K562 (cell line): ENCODE results near the gene PXN. TPM values are rescaled to one million over a fixed set of nuclear protein-coding genes. Genes with fewer than 3 reads are reported as not detected.

ENCODE experiments used
- ARID1B ChIP-seq: fragments of 450-650 bp; IDR thresholded peaks from 2 replicates; pipeline ENCODE4 v1.6.1; 2016; ENCODE audit warnings: antibody characterized with exemption, mild to moderate bottlenecking, inconsistent platforms
- ARNT ChIP-seq, 2 experiments: fragments of 450-650 bp; IDR thresholded peaks; 2 replicates each; pipeline ENCODE4 v1.6.1; 2016; ENCODE audit warnings: mild to moderate bottlenecking in 1 of 2
- BRF1 ChIP-seq: IDR thresholded peaks from 3 replicates; pipeline ENCODE4 v1.6.1; 2011; ENCODE audit warnings: borderline replicate concordance, mild to moderate bottlenecking; ENCODE audit not compliant: insufficient read length; ENCODE audit errors: extremely low read depth
- CHCHD3 ChIP-seq: fragments of 250-450 bp; sonication (Bioruptor Pico); IDR thresholded peaks from 2 replicates; pipeline ENCODE4 v2.1.2; 2022; ENCODE audit warnings: mild to moderate bottlenecking
- CREM ChIP-seq: IDR thresholded peaks from 2 replicates; pipeline ENCODE4 v1.6.1; 2014; ENCODE audit warnings: antibody characterized with exemption, low read depth
- GTF2E2 ChIP-seq: fragments of 200-800 bp; sonication (Bioruptor generic); IDR thresholded peaks from 2 replicates; pipeline ENCODE4 v1.6.1; 2016; ENCODE audit warnings: missing genetic modification characterization, missing compliant biosample characterization
- KAT7 ChIP-seq: sonication (generic); formaldehyde crosslinking; IDR thresholded peaks from 2 replicates; pipeline ENCODE4 v1.8.0; 2022; ENCODE audit warnings: missing genetic modification reagents, mild to moderate bottlenecking, borderline replicate concordance
- MECOM ChIP-seq: fragments of 250-450 bp; sonication (Bioruptor Pico); IDR thresholded peaks from 2 replicates; pipeline ENCODE4 v1.8.0; 2022; ENCODE audit warnings: inconsistent platforms
- MTA1 ChIP-seq: fragments of 450-650 bp; IDR thresholded peaks from 2 replicates; pipeline ENCODE4 v1.6.1; 2017; ENCODE audit warnings: borderline replicate concordance
- NFRKB ChIP-seq: fragments of 450-650 bp; IDR thresholded peaks from 2 replicates; pipeline ENCODE4 v1.6.1; 2016; ENCODE audit warnings: low read depth
- NR2F6 ChIP-seq: fragments of 450-650 bp; formaldehyde crosslinking; IDR thresholded peaks from 2 replicates; pipeline ENCODE4 v1.4.0; 2020; ENCODE audit warnings: mild to moderate bottlenecking
- POLR2G ChIP-seq: fragments of 200-400 bp; formaldehyde crosslinking; IDR thresholded peaks from 2 replicates; pipeline ENCODE4 v1.6.1; 2017; ENCODE audit warnings: low read depth, mild to moderate bottlenecking, antibody characterized with exemption, low read length, moderate library complexity
- PRMT5 ChIP-seq: sonication (generic); formaldehyde crosslinking; IDR thresholded peaks from 2 replicates; pipeline ENCODE4 v1.5.0; 2020; ENCODE audit warnings: missing genetic modification reagents
- RAD51 ChIP-seq: fragments of 450-650 bp; IDR thresholded peaks from 2 replicates; pipeline ENCODE4 v1.7.1; 2016; ENCODE audit warnings: low read depth, mild to moderate bottlenecking, borderline replicate concordance
- RBM22 ChIP-seq: fragments of 200-400 bp; formaldehyde crosslinking; IDR thresholded peaks from 2 replicates; pipeline ENCODE4 v1.6.1; 2018; ENCODE audit warnings: low read length, low read depth; ENCODE audit not compliant: poor library complexity, severe bottlenecking
- RCOR1 ChIP-seq, 2 experiments: IDR thresholded peaks; 2 replicates each; pipeline ENCODE4 v1.6.1; 2012; ENCODE audit warnings: low read depth in 2 of 2, low read length in 2 of 2, borderline replicate concordance in 1 of 2, improper control_type of control experiment in 1 of 2
- SFPQ ChIP-seq: fragments of 200-400 bp; formaldehyde crosslinking; IDR thresholded peaks from 2 replicates; pipeline ENCODE4 v1.6.1; 2017; ENCODE audit warnings: mild to moderate bottlenecking, low read depth, low read length, moderate library complexity
- SMAD3 ChIP-seq: fragments of 450-650 bp; formaldehyde crosslinking; conservative IDR thresholded peaks from 2 replicates; pipeline ENCODE4 v1.4.0; 2020; ENCODE audit warnings: mild to moderate bottlenecking
- TBP ChIP-seq: optimal IDR thresholded peaks from 2 replicates; pipeline ENCODE3; 2011; ENCODE audit warnings: low read depth, low read length, improper control_type of control experiment
- TCFL5 ChIP-seq: fragments of 250-450 bp; sonication (Bioruptor Pico); conservative IDR thresholded peaks from 2 replicates; pipeline ENCODE4 v1.6.1; 2021; ENCODE audit warnings: mild to moderate bottlenecking, moderate library complexity, matching md5 sums
- TEAD1 ChIP-seq, 2 experiments: fragments of 450-650 bp in 1 of 2; sonication (generic) in 1 of 2; formaldehyde crosslinking; IDR thresholded peaks; 2 replicates each; pipeline versions ENCODE4 v1.4.0 to v1.8.0; 2020 to 2022; ENCODE audit warnings: mild to moderate bottlenecking in 2 of 2, missing genetic modification reagents in 1 of 2
- ZNF263 ChIP-seq: sonication (generic); formaldehyde crosslinking; IDR thresholded peaks from 2 replicates; pipeline ENCODE4 v1.8.0; 2022; ENCODE audit warnings: mild to moderate bottlenecking, missing genetic modification reagents, borderline replicate concordance
- ZNF609 ChIP-seq: sonication (generic); formaldehyde crosslinking; IDR thresholded peaks from 2 replicates; pipeline ENCODE4 v1.8.1; 2023; ENCODE audit warnings: missing genetic modification reagents, mild to moderate bottlenecking, borderline replicate concordance
- ZNF785 ChIP-seq: fragments of 250-450 bp; sonication (Bioruptor Pico); IDR thresholded peaks from 2 replicates; pipeline ENCODE4 v1.4.0; 2020; ENCODE audit warnings: mild to moderate bottlenecking
- polyA plus RNA-seq, 8 experiments: library from polyadenylated mRNA; depleted of rRNA in 4 of 8; stranded (reverse) in 5 of 8; unstranded in 3 of 8; fragments of >200 nt; fragmentation: Nextera tagmentation in 2 of 8; fragmentation: Illumina TruSeq in 1 of 8; extraction: Ambion mirVana in 2 of 8; extraction: Trizol in 1 of 8; gene quantifications; 2 replicates each; pipeline versions ENCODE4 v1.2.1 to v1.2.3, GENCODE V29; 2011 to 2014; ENCODE audit warnings: inconsistent platforms in 1 of 8, missing spikeins in 1 of 8
- total RNA-seq, 7 experiments: library from RNA; depleted of rRNA in 6 of 7; stranded (reverse); fragments of >200 nt in 6 of 7; fragmentation: Illumina TruSeq in 2 of 7; extraction: Trizol in 2 of 7; gene quantifications; 2 replicates each; pipeline versions ENCODE4 v1.2.1 to v1.2.3, GENCODE V29; 2011 to 2021; ENCODE audit warnings: low replicate concordance in 1 of 7

Gene PXN
- total and polyA plus RNA-seq, 9 of the 15 experiments (the other 6 are each of a cell fraction or from before 2014, with no cell fraction given) = 4.0 to 74.1 (median 18.6) TPM

- TF ChIP-seq ZNF785 = no peak
- no peak for TF ChIP-seq NFRKB
- TF ChIP-seq MTA1 = no peak
- TF ChIP-seq NR2F6 (CRISPR knock-in tag) = no peak
- TF ChIP-seq RAD51 = no peak
- TF ChIP-seq SMAD3 (CRISPR knock-in tag) = no peak
- TF ChIP-seq SFPQ = no peak
- TF ChIP-seq ZNF263 (CRISPR knock-in tag) = peak; percentile 36; the same call in 1 of the 2 replicates
- TF ChIP-seq MECOM (CRISPR knock-in tag) = no peak
- no peak for TF ChIP-seq ARNT (IDR thresholded peaks at IDR 0.05)
- no peak for TF ChIP-seq RBM22
- TF ChIP-seq ARID1B = no peak
- TF ChIP-seq KAT7 (CRISPR knock-in tag) = no peak
- no peak for TF ChIP-seq TCFL5 (CRISPR knock-in tag)
- TF ChIP-seq ZNF609 = no peak
- peak in 1 of 2 experiments; percentile 45; a peak in 2 of 4 replicates for TF ChIP-seq RCOR1 (IDR thresholded peaks at IDR 0.05; ENCODE audit: borderline replicate concordance in 1 of 2, low read depth in 2 of 2, low read length in 2 of 2)
- TF ChIP-seq GTF2E2 (tag) = no peak
- no peak for TF ChIP-seq PRMT5
- peak; percentile 86 for TF ChIP-seq POLR2G
- TF ChIP-seq CREM = peak; percentile 49
- no peak for TF ChIP-seq TBP
- TF ChIP-seq TEAD1 (CRISPR knock-in tag; IDR thresholded peaks at IDR 0.05) = no peak
- TF ChIP-seq CHCHD3 (CRISPR knock-in tag) = no peak
- TF ChIP-seq BRF1 = no peak
These were observed at the start of gene PXN (continued) for GRCh38 chr12:120265473-120266179.
